ENCODE results near the gene NUTM2E. TPM values are rescaled to one million over a fixed set of nuclear protein-coding genes. Genes with fewer than 3 reads are reported as not detected.
A peak's percentile ranks its signal among the peaks of the same experiment; 100 is the strongest.
"Not testable (repeated sequence)": the region's sequence is repeated elsewhere in the genome, so short reads cannot be mapped to it uniquely, and the experiment has no call there.

NUTM2E gene
- total RNA-seq, 1 experiment from 2014 or later: under 0.01 TPM

DNA sequence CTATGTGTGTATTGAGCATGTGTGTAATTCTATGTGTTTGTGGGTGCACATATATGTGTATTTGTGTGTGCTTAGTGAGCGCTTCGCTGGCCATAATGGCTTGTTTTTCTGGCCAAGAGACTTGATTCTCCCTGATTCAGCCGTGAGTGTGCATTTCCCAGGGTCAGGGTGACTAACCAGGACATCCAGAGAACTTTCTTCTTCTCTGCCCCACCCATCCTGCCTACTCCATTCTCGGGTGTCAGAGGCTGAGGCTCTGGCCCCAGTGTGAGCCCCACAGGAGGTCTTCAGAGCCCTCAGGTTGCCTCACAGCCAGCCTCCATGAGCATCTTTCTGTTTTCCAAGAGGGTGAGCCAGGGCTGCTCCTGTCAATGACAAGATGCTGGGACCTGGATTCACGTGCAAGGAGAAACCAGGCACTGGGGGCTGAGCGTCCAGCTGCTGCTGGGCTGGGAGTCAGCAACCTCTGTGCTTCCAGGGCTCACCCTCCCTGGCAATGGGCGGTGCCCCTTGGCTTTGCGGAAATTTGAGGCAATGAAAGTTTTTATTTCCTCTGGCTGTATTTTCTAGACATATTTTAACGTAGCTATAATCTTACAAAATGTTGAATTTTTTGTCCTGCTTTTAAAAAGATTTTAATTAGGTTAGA, 40.5 kb downstream of the NUTM2E start:
- DNase-seq (ENCODE audit: low read depth): not testable (repeated sequence)

DNA sequence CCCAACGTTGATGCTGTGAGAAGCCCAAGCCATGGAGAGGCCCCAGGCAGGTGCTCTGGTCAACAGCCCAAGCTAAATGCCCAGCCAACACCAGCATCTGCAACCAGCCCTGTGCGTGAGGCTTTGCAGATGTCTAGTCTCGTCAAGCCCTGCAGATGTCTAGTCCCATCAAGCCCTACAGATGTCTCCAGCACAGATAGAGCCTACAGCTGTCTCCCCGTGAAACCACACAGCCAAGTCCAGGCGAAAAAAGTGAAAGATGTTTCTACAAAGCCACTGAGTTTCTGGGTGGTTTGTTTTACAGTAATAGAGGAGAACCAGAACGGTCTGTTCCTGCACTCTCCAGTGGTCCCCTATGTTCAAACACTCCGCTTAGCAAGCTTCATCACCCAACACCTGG, 41.5 kb downstream of the NUTM2E start:
- not testable (repeated sequence) for DNase-seq (ENCODE audit: low read depth)

DNA sequence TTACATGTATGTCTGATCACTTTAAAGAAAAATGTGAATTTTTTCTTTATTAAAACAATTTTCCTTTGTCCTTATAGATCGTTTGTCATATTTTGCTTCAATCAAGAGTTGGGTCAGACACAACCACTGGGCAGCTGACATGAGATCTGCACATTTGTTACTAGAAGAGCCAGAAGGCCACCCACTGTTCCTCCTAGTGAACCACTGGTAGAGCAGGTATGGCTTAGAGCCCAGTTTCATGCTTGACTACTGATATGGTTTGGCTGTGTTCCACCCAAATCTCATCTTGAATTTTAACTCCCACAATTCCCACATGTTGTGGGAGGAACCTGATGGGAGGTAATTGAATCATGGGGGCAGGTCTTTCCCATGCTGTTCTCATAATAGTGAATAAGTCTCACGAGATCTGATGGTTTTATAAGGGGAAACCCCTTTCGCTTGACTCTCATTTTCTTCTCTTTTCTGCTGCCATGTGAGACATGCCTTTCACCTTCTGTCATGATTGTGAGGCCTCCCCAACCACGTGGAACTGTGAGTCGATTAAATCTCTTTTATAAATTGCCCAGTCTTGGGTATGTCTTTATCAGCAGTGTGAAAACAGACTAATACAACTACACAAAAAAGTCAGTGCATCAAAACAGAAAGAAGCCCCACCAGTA, 43.0 kb downstream of the NUTM2E start:
- peak; percentile 13 for DNase-seq (ENCODE audit: low read depth)

DNA sequence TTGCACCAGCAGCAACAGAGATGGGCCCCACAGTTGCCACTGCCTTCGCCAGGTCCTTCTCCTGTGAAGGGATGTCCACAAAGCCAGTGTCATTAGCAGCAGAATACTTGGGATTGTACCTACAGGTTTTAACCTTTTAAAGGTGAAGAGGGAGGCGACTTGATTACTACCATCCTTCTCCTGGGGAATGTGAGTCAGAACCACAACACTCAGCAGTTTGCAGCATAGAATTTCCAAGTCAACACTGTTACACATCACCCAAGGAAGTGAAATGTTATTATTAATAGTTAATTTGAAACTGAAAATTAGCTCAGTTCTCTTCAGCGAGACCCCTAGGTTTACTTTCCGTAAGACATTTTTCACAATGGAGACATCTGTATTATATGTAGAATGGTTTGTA, 45.2 kb downstream of the NUTM2E start:
- DNase-seq (ENCODE audit: low read depth): not testable (repeated sequence)

Other genes starting within 250 kb of the NUTM2E start
- gene SFTPA1, start 215.8 kb upstream of the NUTM2E start, total RNA-seq (2014; rRNA removed; shearing (Covaris generic)): not detected in 2 replicates
- 0.11 TPM in 1 of 2 replicates, not detected in the other for gene NUTM2B, start 123.5 kb upstream of the NUTM2E start, total RNA-seq (2014; rRNA removed; shearing (Covaris generic))
- gene SFTPD, start 122.4 kb downstream of the NUTM2E start, total RNA-seq (2014; rRNA removed; shearing (Covaris generic)): not detected in 2 replicates